OCI-LY3 (cell line): ENCODE measurements around the gene SHISA6.
"Not testable (repeated sequence)": the region's sequence is repeated elsewhere in the genome, so short reads cannot be mapped to it uniquely, and the experiment has no call there.

Experiments
- H2AFZ ChIP-seq: fragments of 200-600, 300-600 bp; shearing (Covaris generic); 2 replicates; pipeline ENCODE4 v1.6.0; 2014; ENCODE audit warnings: antibody characterized with exemption, low read depth, low read length
- H3K27ac ChIP-seq: fragments of 200-600, 300-600 bp; sonication (generic); 2 replicates; pipeline ENCODE4 v1.5.1; 2014; ENCODE audit warnings: mild to moderate bottlenecking, low read length, moderate library complexity, mixed read lengths
- H3K27me3 ChIP-seq: fragments of 200-600, 300-600 bp; sonication (generic); 2 replicates; pipeline ENCODE4 v1.6.1; 2014; ENCODE audit warnings: low read depth, low read length, mixed read lengths
- H3K36me3 ChIP-seq: fragments of 200-600, 300-600 bp; sonication (generic); replicated peaks from 2 replicates; pipeline ENCODE3; 2014; ENCODE audit warnings: low read depth, low read length, mixed read lengths
- H3K4me1 ChIP-seq: fragments of 300-600, 200-600 bp; sonication (generic); 2 replicates; pipeline ENCODE4 v1.6.1; 2014; ENCODE audit warnings: low read length, mixed read lengths
- H3K4me2 ChIP-seq: fragments of 200-600, 300-600 bp; sonication (generic); 2 replicates; pipeline ENCODE4 v1.6.1; 2014; ENCODE audit warnings: low read length, mixed read lengths
- H3K4me3 ChIP-seq: fragments of 300-600, 200-600 bp; sonication (generic); 2 replicates; pipeline ENCODE4 v1.5.1; 2014; ENCODE audit warnings: antibody characterized with exemption, mild to moderate bottlenecking, low read length, moderate library complexity
- H3K79me2 ChIP-seq: fragments of 300-600, 200-600 bp; shearing (Covaris generic); 2 replicates; pipeline ENCODE4 v1.6.1; 2014; ENCODE audit warnings: mild to moderate bottlenecking, low read length, mixed read lengths
- H3K9ac ChIP-seq: fragments of 300-600, 200-600 bp; shearing (Covaris generic); 2 replicates; pipeline ENCODE4 v1.6.0; 2014; ENCODE audit warnings: mild to moderate bottlenecking, low read length, moderate library complexity
- H3K9me3 ChIP-seq: fragments of 200-600, 300-600 bp; shearing (Covaris generic); 2 replicates; pipeline ENCODE4 v1.6.1; 2014; ENCODE audit warnings: low read length, mixed read lengths; ENCODE audit not compliant: insufficient read depth
- H4K20me1 ChIP-seq: fragments of 200-600, 300-600 bp; sonication (generic); 2 replicates; pipeline ENCODE4 v1.6.1; 2016; ENCODE audit warnings: low read length, mixed read lengths; ENCODE audit not compliant: insufficient read depth
- EZH2phosphoT487 ChIP-seq: fragments of 200-600 bp; shearing (Covaris generic); IDR thresholded peaks from 2 replicates; pipeline ENCODE4 v1.6.1; 2018; ENCODE audit warnings: antibody characterized with exemption, mixed run types, low read depth
- TF ChIP-seq, protein P1 (sequence below): fragments of 200-600, 300-600 bp; sonication (generic); IDR thresholded peaks from 2 replicates; pipeline ENCODE4 v1.5.1; 2014; ENCODE audit warnings: antibody characterized with exemption, low read length, low read depth

Gene SHISA6

DNA sequence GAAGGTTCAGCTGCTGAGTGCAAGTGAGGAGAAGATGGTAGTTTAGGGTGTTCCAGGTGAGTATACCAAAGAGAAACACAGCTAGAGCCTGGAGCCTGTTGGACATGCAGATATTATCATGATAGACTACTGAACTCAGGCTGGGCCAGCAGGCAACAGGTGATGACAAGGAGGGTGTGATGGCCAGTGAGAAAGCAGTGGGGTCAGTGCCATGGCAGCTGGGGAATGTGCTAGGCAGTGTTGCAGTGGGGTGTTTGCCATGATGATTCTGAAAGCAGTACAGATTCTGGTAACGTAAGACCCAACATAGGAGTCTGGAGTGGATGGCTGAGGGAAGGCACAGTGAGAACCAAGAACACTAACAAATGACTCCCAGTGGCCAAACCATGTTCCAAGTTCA is 57.4 kb downstream of the SHISA6 start:
- no peak overlapping the region for H3K27ac ChIP-seq
- TF ChIP-seq, protein P1, sequence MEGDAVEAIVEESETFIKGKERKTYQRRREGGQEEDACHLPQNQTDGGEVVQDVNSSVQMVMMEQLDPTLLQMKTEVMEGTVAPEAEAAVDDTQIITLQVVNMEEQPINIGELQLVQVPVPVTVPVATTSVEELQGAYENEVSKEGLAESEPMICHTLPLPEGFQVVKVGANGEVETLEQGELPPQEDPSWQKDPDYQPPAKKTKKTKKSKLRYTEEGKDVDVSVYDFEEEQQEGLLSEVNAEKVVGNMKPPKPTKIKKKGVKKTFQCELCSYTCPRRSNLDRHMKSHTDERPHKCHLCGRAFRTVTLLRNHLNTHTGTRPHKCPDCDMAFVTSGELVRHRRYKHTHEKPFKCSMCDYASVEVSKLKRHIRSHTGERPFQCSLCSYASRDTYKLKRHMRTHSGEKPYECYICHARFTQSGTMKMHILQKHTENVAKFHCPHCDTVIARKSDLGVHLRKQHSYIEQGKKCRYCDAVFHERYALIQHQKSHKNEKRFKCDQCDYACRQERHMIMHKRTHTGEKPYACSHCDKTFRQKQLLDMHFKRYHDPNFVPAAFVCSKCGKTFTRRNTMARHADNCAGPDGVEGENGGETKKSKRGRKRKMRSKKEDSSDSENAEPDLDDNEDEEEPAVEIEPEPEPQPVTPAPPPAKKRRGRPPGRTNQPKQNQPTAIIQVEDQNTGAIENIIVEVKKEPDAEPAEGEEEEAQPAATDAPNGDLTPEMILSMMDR = no peak
- TF ChIP-seq EZH2phosphoT487 = no peak
- no peaks in the 10 kb centered on the region for H3K79me2 ChIP-seq
- no peaks in the 10 kb centered on the region for H3K36me3 ChIP-seq
- no peaks in the 10 kb centered on the region for H4K20me1 ChIP-seq
- no peaks in the 10 kb centered on the region for H3K4me1 ChIP-seq
- H3K4me2 ChIP-seq = no peak overlapping the region
- no peaks in the 10 kb centered on the region for H3K9me3 ChIP-seq
- no peak overlapping the region for H3K4me3 ChIP-seq
- no peaks in the 10 kb centered on the region for H3K27me3 ChIP-seq
- H2AFZ ChIP-seq = no peak overlapping the region
- H3K9ac ChIP-seq = no peak overlapping the region

DNA sequence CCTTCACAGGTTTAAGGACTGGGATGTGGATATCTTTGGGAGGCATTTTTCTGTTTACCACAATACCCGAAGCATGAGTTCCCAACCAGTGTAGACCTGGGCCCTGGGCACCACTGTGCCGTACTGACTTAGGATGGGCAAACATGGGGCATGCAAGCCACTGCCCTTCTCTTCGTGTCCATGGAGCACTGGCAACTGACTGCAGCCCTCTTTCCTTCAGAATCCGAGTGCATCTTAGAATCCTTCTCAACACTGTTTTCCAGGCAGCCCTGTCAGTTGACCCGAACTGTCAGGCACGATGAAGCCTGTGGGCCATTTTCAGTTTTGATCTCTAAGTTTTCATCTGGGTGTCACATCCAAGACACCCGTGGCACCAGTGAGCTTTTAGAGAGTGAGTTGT is 59.2 kb downstream of the SHISA6 start:
- Histone ChIP-seq H3K4me3 (no peak overlapping the region), H2AFZ (no peak overlapping the region)
- no peak for TF ChIP-seq EZH2phosphoT487
- TF ChIP-seq, protein P1 = no peak

DNA sequence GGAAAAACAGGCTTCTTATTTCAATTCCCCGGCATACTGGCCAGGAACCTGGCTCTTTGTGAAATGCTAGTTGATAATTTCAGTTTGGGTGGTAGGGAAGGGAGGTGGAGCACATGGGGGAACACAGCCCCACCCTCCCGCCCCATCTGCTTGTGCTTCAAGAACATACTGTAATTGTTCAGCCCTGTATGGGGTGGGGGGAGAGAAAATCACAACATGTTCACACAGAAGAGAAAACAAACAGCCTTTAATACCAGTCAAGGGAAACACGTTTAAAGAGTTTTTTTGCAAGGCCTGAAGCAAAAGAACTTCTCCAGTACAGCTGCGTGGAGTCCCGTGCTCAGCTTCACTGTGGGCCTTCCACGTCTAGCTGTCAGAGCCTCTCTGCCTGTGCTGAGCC is 59.7 kb downstream of the SHISA6 start:
- H3K79me2 ChIP-seq = no peaks in the 10 kb centered on the region
- no peaks in the 10 kb centered on the region for H3K27me3 ChIP-seq
- H3K36me3 ChIP-seq = no peaks in the 10 kb centered on the region
- H3K4me1 ChIP-seq = no peaks in the 10 kb centered on the region
- no peak overlapping the region for H3K9ac ChIP-seq
- TF ChIP-seq EZH2phosphoT487 = no peak
- TF ChIP-seq, protein P1 = no peak
- H2AFZ ChIP-seq = no peak overlapping the region
- H4K20me1 ChIP-seq = no peaks in the 10 kb centered on the region
- no peaks in the 10 kb centered on the region for H3K9me3 ChIP-seq
- H3K27ac ChIP-seq = no peak overlapping the region
- no peak overlapping the region for H3K4me2 ChIP-seq
- no peak overlapping the region for H3K4me3 ChIP-seq

More for the DNA sequence above, 59.2 kb downstream of the SHISA6 start:
- Histone ChIP-seq H3K79me2 (no peaks in the 10 kb centered on the region), H3K27ac (no peak overlapping the region), H3K9me3 (no peaks in the 10 kb centered on the region), H3K36me3 (no peaks in the 10 kb centered on the region), H3K4me2 (no peak overlapping the region), H3K9ac (no peak overlapping the region), H3K4me1 (no peaks in the 10 kb centered on the region), H3K27me3 (no peaks in the 10 kb centered on the region), H4K20me1 (no peaks in the 10 kb centered on the region)

DNA sequence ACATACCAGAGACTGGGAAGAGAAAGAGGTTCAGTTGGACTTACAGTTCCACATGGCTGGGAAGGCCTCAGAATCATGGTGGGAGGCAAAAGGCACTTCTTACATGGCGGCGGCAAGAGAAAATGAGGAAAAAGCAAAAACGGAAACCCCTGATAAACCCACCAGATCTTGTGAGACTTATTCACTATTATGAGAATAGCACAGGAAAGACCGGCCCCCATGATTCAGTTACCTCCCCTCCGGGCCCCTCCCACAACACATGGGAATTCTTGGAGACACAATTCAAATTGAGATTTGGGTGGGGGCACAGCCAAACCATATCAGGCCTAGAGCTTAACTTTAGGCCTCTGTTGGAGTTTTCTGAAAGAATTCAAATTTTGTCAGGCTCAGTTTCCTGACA is 60.9 kb downstream of the SHISA6 start:
- not testable (repeated sequence) for H3K27me3 ChIP-seq, H3K27ac ChIP-seq, H3K4me1 ChIP-seq, H2AFZ ChIP-seq, H3K79me2 ChIP-seq, H3K4me2 ChIP-seq, H4K20me1 ChIP-seq, H3K9ac ChIP-seq, H3K4me3 ChIP-seq, H3K9me3 ChIP-seq, H3K36me3 ChIP-seq
